HG03280 (cell line): Measurements from ENCODE around the gene CD244.
"Not testable (repeated sequence)": the region's sequence is repeated elsewhere in the genome, so short reads cannot be mapped to it uniquely, and the experiment has no call there.

Experiments used
- ATAC-seq: cut with Tn5 transposase; IDR thresholded peaks from one replicate; pipeline ENCODE4 v1.9.1; 2021; ENCODE audit warnings: mild to moderate bottlenecking, moderate library complexity; ENCODE audit not compliant: unreplicated experiment

Gene CD244, protein sequence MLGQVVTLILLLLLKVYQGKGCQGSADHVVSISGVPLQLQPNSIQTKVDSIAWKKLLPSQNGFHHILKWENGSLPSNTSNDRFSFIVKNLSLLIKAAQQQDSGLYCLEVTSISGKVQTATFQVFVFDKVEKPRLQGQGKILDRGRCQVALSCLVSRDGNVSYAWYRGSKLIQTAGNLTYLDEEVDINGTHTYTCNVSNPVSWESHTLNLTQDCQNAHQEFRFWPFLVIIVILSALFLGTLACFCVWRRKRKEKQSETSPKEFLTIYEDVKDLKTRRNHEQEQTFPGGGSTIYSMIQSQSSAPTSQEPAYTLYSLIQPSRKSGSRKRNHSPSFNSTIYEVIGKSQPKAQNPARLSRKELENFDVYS

DNA sequence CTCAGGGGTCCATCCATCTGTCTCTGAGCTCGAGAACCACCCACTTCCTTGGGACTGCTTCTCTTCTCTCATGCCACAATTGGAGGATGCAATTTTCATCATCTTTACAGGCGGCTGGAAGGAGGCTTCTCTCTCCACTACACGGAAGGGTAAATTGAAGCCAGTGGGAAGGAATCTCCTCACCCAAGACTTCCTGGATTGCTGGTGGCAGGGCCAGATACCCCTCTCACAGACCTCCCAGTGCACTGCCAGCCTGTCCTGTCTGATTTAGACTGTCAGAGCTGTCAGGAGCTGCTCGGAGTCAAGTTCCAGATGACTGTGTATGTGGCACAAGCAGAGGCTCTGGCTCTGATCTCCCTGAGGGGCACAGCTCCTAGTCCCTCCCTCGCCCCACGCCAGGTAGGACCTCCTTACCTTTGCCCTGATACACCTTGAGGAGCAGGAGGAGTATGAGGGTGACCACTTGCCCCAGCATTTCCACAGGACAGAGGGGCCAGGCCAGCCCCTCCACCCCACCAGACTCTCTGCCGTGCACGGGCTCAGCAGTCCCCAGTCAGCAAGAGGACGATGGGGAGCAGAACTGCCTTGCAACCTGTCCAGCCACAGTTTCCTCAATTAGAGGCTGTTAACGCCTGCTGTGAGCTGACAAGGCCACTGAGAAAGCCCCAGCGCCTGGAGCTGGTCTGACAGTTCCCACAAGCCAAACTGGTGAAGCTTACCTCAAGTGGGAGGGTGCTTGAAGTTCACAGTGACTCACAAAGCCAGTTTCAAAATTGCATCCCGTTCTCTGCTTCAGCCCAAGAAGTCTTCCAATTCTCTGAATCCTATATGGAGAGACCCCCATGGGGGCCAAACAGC is at the start of gene CD244:
Gene CD244 (minus strand): TSS at position 685 of the 858 bp plus-strand sequence. CDS start 210 bp downstream, at position 475.
- peak; percentile 66 for ATAC-seq

DNA sequence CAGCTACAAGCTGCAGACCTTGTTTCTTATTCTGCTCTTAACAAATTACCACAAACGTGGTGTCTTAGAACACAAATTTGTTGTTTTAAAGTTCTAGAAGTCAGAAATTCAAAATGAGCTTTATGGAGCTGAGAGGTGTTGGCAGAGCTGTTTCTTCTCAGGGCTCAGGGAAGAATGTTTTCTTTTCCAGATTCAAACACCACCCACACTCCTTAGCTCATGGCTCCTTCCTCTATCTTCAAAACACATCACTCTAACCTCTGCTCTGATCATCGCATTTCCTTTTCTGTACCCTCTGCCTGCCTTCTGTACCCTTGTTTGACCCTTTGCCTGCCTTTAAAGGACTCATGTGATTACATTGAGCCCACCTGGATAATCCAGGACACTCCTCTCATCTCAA is 49.2 kb upstream of the CD244 start:
- no peak for ATAC-seq

DNA sequence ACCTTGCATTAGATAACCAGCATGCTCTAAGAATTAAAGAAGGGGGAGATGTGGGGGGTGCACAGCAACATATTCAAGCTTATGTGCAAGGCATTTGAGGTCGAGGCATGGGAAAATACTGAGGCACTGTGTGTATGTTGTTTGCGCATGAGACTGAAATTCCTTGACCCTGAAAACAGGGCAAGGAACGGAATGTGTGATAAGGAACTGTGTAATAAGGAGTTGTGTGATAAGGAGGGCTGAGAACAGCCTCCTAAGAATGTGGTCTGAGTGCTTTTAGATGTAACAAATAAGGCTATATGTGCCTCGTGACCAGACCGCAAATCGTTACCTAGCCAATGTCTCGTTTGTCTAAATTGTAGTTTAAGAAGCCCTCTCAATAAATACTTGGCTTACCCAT is 48.8 kb upstream of the CD244 start:
- ATAC-seq: no peak

DNA sequence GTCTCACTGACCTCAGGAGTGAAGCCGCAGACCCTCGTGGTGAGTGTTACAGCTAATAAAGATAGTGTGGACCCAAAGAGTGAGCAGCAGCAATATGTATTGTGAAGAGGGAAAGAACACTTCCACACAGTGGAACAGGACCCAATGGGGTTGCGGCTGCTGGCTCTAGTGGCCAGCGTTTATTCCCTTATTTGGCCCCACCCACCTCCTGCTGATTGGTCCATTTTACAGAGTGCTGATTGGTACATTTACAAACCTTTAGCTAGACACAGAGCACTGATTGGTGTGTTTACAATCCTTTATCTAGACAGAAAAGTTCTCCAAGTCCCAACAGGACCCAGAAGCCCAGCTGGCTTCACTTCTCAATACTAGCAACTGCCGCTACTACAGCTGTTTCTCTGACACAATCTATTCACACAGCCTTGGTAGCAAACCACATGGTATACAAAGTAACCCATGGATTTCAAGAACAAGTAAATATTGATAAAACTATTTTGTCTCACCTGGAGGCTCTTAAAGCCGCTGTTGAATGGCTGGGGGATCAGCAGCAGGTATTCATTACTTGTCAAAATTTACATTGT is 47.6 kb upstream of the CD244 start:
- no peak for ATAC-seq

DNA sequence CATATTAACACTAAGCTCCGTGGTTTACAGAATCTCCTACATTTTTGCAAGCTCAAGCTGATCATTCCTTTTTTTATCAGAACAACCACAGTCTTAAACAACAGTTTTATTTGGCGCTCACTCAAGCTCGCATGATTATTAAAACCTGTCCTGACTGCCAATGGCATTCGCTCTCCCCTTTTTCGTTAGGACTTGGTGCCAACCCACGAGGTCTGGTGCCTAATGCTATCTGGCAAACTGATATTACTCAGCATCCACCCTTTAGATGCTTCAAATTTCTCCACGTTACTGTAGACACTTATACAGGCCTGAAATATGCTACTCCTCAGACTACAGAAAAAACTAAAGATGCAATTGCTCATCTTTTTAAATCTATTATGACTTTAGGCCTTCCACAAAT is 45.3 kb upstream of the CD244 start:
- ATAC-seq: no peak

DNA sequence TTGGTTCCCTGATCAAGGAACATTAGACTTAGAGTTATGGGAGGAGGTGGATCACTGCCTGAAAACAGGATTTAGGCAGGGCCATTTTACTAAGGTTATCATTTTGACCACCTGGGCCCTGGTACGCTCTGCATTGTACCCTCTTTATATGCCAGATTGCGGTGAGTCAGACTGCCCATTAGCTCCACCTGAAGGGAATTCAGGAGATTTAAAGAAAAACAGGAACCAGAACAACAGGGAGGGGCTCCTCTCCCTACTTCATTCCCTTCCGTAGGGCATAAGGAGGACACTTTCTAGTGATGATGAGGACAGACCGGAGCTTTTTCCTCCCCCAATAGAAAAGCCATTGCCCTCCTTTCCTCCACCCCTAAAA is 42.9 kb upstream of the CD244 start:
- ATAC-seq: no peak

DNA sequence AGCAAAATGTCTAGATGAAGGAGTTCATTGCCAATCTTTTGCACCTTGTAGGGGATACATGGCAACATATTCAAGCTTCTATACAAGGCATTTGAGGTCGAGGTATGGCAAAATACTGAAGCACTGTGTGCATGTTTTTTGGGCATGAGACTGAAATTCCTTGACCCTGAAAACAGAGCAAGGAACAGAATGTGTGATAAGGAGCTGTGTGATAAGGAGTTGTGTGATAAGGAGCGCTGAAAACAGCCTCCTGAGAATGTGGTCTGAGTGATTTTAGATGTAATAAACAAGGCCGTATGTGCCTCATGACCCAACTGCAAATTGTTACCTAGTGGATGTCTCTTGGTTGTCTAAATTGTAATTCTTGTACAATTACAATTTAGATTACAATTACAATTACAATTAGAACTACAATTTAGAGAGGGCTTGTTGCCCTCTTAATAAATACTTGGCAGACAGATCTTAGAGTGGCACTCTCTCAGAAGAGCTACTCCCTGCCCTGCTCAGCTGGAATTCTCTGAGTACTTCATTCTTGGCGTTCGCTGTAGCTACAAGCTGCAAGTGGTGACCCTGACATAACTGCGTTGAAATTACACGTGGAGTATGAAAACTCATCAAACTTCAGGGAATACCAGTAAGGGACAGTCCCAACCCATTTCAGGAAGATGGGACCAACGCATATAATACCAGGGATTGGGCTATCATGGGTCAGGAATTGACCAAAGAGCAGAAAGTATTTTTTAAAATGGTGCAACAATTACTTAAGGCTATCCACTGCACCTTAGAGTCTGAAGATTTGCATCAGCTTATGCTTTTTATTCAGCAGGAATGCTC is 42.3 kb upstream of the CD244 start:
- no peak for ATAC-seq

DNA sequence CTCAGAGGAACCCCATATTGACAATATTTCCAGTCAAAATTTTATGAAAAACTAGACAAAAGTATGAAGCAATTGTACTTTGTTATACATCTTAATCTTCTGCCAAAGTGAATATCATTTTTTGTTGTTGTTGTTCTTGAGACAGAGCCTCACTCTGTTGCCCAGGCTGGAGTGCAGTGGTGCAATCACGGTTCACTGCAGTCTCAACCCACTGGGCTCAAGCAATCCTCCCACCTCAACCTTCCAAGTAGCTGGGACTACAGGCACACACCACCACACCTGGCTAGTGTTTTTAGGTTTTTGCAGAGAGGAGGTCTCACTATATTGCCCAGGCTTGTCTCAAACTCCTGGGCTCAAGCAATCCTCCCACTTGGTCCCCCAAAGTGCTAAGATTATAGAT is 39.6 kb upstream of the CD244 start:
- not testable (repeated sequence) for ATAC-seq

DNA sequence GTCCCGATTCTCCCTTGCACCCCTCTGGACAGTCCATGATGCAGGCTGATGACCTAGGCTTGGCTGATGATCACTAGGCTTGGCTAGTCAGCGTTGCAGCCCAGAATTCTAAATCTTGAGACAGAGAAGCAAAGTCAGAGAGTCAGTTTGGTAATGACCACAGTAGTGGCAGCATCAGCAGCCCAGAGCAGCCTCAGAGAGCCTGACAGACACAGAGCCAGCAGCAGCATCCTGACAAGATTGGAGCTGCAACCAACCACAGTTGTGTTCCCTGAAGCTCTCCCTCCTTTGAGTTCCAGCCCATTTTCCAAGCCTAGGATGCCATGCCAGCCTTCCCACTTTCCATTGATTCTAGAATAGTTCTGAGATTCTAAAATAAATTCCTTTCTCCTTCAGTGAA is 39.1 kb upstream of the CD244 start:
- ATAC-seq: no peak

DNA sequence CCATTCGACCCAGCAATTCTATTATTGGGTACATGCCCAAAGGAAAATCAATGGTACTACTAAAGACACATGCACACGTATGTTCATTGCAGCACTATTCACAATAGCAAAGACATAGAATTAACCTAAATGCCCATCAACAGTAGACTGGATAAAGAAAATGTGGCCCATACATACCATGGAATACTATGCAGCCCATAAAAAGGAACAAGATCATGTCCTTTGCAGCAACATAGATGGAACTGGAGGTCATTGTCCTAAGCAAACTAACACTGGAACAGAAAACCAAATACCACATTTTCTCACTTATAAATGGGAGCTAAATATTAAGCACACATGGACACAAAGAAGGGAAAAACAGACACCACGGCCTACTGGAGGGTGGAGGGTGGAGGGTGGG is 38.0 kb upstream of the CD244 start:
- not testable (repeated sequence) for ATAC-seq

DNA sequence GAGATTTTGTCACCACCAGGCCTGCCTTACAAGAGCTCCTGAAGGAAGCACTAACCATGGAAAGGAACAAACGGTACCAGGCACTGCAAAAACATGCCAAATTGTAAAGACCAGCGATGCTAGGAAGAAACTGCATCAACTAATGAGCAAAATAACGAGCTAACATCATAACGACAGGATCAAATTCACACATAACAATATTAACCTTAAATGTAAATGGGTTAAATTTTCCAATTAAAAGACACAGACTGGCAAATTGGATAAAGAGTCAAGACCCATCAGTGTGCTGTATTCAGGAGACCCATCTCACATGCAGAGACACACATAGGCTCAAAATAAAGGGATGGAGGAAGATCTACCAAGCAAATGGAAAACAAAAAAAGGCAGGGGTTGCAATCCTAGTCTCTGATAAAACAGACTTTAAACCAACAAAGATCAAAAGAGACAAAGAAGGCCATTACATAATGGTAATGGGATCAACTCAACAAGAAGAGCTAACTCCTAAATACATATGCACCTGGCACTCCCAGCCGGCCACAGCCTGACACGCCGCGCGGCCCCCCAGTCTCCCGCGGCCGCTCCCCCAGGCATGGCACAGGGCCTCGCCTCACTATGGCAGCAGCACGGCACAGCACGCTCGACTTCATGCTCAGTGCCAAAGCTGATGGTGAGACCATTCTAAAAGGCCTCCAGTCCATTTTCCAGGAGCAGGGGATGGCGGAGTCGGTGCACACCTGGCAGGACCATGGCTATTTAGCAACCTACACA is 31.9 kb upstream of the CD244 start:
- ATAC-seq: not testable (repeated sequence)

DNA sequence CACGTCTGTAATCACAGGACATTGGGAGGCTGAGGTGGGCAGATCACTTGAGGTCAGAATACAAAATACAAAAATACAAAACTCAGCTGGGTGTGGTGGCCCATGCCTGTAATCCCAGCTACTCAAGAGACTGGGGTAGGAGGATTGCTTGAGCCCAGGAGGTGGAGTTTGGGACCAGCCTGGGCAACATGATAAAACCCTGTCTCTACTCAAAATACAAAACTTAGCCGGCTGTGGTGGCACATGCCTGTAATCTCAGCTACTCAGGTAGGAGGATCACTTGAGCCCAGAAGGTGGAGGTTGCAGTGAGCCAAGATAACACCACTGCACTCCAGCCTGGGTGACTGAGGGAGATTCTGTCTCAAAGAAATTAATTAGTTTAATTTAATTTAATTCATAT is 28.8 kb upstream of the CD244 start:
- ATAC-seq: no peak

DNA sequence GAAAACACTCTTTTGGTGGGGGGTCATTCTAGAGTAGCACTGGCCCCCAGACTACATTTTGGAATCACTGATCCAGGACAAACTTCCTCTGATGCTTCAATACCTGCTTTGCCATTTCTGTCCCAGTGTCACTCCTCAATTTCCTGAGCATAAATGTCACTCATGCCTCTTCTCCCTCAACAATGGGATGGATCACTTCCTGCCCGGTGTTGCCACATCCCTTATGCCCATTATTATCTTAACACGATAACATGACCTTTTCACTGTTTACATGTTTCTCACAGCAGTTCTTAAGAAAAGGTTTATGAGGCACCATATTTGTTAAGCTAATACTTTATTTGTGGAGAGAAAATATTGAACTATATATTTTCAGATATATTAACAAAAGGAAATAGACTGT is 26.2 kb upstream of the CD244 start:
- ATAC-seq: no peak

DNA sequence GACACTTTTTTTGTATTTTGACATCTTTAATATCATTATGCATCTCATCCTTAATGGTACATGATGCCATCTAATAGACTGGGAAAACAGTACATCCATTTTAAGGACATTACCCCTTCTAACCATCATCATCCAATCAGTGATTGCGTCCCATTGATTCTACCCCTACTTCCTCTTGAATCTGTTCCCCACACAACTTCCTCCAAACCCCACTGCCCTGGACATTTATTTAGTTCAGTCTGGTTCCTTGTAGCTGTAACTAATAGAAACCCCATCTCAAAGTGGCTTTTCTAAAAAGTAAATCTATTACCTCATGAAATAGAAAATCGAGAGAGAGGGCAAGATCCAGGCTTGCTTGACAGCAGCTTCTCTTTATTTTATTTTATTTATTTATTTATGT is 24.4 kb upstream of the CD244 start:
- no peak for ATAC-seq

DNA sequence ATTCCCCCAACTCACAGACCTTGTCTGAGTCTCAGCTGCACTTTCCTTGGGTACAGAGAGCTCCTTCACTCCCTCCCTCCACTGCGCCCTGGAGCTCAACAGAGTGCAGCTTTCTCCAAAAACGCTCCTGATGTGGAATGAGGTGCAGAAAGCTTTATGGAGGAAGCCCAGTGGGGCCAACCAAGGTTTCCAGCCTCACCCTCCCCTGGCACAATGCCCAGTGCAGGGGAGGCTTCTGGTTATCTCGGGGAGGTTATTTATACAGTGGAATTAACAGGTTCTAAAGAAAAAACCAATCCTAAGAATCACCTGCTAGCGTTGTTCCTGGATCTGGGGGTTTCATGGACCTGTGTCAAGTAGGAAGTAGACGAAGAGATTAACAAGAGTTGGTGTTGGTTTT is 22.4 kb upstream of the CD244 start, which contains the start of gene ITLN1:
Gene ITLN1 (minus strand): TSS at position 139 of the 400 bp plus-strand sequence. CDS start 303 bp downstream, outside the sequence.
- ATAC-seq: no peak

DNA sequence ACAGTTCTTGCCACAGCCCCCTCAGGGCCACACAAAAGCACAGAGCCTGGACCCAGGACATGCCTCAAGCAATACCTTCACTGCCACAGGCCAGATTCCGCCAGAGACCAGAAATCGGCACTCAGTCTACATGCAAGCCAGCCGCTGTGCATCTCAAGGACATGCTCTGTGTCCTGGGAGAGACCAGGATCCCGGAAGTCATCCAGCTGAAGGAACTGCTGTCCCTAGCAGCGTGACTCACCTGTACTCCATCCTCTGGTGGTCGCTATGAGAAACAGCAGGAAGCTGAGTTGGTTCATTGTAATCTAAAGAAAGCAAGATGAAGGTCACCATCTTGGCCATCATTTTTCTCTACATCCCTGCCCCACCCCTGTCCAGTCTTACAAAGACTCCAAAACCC is 21.9 kb upstream of the CD244 start:
- ATAC-seq: no peak

DNA sequence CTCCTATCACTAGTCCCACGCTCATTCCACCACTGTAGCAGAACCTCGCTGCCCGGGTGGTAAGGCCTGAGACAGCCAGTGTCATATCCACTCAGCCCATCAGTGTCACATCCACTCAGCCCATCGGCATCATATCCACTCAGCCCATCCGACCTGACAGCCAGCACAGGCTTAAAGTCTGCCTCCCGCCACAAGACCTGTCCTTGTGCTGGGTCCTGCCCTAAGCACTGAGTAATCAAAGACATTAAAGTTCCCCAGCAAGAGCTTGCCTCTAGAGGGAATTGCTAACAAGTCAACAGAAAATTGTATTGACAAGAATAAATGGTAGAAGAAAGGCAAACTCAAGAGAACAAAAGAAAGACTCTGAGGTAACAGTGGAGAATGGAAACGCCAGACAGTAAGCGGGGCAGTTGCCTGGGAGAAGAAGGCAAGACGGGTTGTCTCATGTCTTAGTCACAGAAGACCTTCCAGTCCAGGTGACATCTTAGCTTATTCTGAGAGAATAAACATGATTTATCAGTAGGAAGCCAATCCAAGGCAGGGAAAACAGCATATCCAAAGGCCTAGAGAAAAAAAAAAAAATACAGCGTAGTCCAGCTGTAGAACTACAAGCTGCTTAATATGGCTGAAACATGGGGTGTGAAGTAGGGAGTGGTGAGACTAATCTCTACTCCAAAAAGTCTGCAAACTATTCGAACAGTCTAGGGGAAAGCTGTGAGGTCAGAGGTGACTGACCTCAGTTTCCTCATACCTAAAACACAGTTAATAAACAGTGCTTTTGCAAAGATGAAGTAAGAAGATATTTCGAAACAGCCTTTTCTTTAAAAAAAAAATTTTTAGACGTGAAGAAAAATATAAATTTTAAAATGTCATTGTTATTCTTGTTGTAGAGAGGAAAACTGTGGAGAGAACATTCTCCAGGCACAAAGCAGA is 21.2 kb upstream of the CD244 start:
- no peak for ATAC-seq

DNA sequence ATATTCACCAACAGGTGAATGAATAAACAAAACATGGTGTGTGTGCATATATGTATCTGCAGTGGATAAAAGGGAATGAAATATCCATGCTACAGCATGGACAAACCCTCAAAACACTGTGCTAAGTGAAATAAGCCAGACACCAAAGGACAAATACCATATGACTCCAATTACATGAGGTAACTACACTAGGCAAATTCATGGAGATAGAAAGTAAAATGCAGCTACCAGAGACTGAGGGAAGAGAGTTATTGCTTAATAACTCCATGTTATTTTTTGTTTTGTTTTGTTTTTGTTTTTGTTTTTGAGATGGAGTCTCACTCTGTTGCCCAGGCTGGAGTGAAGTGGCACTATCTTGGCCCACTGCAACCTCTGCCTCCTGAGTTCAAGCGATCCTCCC is 19.9 kb upstream of the CD244 start:
- ATAC-seq: no peak

DNA sequence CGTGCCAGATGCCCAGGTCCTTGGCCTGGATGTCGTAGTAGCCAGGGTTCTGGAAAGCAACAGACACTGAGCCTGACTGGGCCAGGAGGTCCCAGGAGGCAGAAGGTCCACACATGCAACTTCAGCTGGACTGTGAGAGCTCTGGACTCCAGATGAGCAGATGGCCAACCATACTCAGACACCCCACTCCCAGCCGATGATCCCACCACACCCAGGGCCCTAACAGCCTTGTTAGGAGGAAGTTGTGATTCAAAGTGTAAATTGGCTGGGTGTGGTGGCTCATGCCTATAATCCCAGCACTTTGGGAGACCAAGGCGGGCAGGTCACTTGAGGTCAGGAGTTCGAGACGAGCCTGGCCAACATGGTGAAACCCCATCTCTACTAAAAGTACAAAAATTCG is 18.6 kb upstream of the CD244 start:
- ATAC-seq: not testable (repeated sequence)
